ENCODE measurements around the gene MT1E. TPM values are rescaled to one million over a fixed set of nuclear protein-coding genes. Genes with fewer than 3 reads are reported as not detected.

MT1E gene
- total and polyA plus RNA-seq, 2 of the 13 experiments (the other 11 are each of a cell fraction or from before 2014, with no cell fraction given): 110 to 1,072 TPM

DNA sequence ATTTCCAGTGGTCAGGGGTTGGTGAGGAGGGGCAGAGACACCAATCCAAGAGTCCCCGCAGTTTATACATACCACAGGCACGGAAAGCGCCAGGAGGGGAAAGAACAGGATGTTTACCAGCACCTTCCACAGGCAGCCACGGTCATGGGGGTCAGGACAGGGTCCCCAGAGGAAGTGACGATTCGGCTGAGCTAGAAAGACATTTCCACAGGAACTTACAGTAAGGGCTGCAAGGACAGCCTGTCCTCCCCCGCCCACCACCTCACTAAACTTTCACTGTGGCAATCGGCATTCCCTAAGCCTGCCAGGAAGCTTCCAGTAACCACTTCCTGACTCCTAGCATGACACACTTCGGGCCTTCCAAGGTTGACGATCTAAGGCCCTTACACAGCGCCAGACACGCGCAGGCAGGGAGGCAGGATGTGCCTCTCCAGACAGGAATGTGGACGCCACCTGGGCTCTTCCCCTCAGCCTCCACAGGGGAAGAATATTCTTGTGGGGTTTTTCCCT, 18.4 kb upstream of the MT1E start (continued):
- TF ChIP-seq, protein P1, sequence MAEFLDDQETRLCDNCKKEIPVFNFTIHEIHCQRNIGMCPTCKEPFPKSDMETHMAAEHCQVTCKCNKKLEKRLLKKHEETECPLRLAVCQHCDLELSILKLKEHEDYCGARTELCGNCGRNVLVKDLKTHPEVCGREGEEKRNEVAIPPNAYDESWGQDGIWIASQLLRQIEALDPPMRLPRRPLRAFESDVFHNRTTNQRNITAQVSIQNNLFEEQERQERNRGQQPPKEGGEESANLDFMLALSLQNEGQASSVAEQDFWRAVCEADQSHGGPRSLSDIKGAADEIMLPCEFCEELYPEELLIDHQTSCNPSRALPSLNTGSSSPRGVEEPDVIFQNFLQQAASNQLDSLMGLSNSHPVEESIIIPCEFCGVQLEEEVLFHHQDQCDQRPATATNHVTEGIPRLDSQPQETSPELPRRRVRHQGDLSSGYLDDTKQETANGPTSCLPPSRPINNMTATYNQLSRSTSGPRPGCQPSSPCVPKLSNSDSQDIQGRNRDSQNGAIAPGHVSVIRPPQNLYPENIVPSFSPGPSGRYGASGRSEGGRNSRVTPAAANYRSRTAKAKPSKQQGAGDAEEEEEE (CRISPR knock-in tag; IDR thresholded peaks at IDR 0.05; ENCODE audit: borderline replicate concordance): no peak
- peak; percentile 59; the same call in 1 of the 2 replicates for TF ChIP-seq FOXK2 (IDR thresholded peaks at IDR 0.05)
- TF ChIP-seq CHD2 (IDR thresholded peaks at IDR 0.05; ENCODE audit: low read depth, low read length): 0 out of 2 replicates have a peak, but pooled peaks have one; percentile 25
- TF ChIP-seq, protein P2, sequence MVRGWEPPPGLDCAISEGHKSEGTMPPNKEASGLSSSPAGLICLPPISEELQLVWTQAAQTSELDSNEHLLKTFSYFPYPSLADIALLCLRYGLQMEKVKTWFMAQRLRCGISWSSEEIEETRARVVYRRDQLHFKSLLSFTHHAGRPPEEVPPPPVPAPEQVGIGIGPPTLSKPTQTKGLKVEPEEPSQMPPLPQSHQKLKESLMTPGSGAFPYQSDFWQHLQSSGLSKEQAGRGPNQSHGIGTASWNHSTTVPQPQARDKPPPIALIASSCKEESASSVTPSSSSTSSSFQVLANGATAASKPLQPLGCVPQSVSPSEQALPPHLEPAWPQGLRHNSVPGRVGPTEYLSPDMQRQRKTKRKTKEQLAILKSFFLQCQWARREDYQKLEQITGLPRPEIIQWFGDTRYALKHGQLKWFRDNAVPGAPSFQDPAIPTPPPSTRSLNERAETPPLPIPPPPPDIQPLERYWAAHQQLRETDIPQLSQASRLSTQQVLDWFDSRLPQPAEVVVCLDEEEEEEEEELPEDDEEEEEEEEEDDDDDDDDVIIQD (CRISPR knock-in tag; IDR thresholded peaks at IDR 0.05; ENCODE audit: low read depth): peak; percentile 65; the same call in 1 of the 2 replicates
- no peak for TF ChIP-seq SMARCE1 (IDR thresholded peaks at IDR 0.05; ENCODE audit: borderline replicate concordance)
- peak; percentile 93 for TF ChIP-seq CBFB (CRISPR knock-in tag; IDR thresholded peaks at IDR 0.05)
- TF ChIP-seq ZFP1 (CRISPR knock-in tag; IDR thresholded peaks at IDR 0.05): no peak; the same call in 1 of the 2 replicates
- TF ChIP-seq, protein P3, sequence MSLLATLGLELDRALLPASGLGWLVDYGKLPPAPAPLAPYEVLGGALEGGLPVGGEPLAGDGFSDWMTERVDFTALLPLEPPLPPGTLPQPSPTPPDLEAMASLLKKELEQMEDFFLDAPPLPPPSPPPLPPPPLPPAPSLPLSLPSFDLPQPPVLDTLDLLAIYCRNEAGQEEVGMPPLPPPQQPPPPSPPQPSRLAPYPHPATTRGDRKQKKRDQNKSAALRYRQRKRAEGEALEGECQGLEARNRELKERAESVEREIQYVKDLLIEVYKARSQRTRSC (CRISPR knock-in tag; IDR thresholded peaks at IDR 0.05; ENCODE audit: low read depth): 0 out of 2 replicates have a peak, but pooled peaks have one; percentile 42
- no peak for TF ChIP-seq ZBTB46 (CRISPR knock-in tag; IDR thresholded peaks at IDR 0.05; ENCODE audit: borderline replicate concordance)
- peak; percentile 64; the same call in 1 of the 2 replicates for TF ChIP-seq ZNF589 (CRISPR knock-in tag; conservative IDR thresholded peaks at IDR 0.05)
- TF ChIP-seq CREB1 (IDR thresholded peaks at IDR 0.05): peak; percentile 54
- TF ChIP-seq CREB1 (CRISPR knock-in tag; IDR thresholded peaks at IDR 0.05): peak; percentile 86; the same call in 1 of the 2 replicates
- peak; percentile 62; the same call in 1 of the 2 replicates for TF ChIP-seq HOXD1 (CRISPR knock-in tag; IDR thresholded peaks at IDR 0.05)
- 0 out of 2 replicates have a peak, but pooled peaks have one; percentile 66 for TF ChIP-seq ADNP (CRISPR knock-in tag; IDR thresholded peaks at IDR 0.05)
- peak; percentile 90 for TF ChIP-seq GABPB1 (CRISPR knock-in tag; IDR thresholded peaks at IDR 0.05)
- TF ChIP-seq, protein P4, sequence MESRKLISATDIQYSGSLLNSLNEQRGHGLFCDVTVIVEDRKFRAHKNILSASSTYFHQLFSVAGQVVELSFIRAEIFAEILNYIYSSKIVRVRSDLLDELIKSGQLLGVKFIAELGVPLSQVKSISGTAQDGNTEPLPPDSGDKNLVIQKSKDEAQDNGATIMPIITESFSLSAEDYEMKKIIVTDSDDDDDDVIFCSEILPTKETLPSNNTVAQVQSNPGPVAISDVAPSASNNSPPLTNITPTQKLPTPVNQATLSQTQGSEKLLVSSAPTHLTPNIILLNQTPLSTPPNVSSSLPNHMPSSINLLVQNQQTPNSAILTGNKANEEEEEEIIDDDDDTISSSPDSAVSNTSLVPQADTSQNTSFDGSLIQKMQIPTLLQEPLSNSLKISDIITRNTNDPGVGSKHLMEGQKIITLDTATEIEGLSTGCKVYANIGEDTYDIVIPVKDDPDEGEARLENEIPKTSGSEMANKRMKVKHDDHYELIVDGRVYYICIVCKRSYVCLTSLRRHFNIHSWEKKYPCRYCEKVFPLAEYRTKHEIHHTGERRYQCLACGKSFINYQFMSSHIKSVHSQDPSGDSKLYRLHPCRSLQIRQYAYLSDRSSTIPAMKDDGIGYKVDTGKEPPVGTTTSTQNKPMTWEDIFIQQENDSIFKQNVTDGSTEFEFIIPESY (CRISPR knock-in tag; IDR thresholded peaks at IDR 0.05): peak; percentile 79; the same call in 1 of the 2 replicates
- TF ChIP-seq NKX3-1 (CRISPR knock-in tag; IDR thresholded peaks at IDR 0.05): no peak; the same call in 1 of the 2 replicates
- TF ChIP-seq, protein P5, sequence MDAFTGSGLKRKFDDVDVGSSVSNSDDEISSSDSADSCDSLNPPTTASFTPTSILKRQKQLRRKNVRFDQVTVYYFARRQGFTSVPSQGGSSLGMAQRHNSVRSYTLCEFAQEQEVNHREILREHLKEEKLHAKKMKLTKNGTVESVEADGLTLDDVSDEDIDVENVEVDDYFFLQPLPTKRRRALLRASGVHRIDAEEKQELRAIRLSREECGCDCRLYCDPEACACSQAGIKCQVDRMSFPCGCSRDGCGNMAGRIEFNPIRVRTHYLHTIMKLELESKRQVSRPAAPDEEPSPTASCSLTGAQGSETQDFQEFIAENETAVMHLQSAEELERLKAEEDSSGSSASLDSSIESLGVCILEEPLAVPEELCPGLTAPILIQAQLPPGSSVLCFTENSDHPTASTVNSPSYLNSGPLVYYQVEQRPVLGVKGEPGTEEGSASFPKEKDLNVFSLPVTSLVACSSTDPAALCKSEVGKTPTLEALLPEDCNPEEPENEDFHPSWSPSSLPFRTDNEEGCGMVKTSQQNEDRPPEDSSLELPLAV (CRISPR knock-in tag; conservative IDR thresholded peaks at IDR 0.05; ENCODE audit: low read depth): no peak

All from HepG2 (cell line).